PFSK-1 (cell line): ENCODE results near the gene PEX5.

Experiments
- POLR2AphosphoS5 ChIP-seq: IDR thresholded peaks from 2 replicates; pipeline ENCODE4 v1.6.1; 2012; ENCODE audit warnings: low read depth, mild to moderate bottlenecking, control low read depth, low read length, moderate library complexity
- SIN3A ChIP-seq: IDR thresholded peaks from 2 replicates; pipeline ENCODE4 v1.6.1; 2012; ENCODE audit warnings: mild to moderate bottlenecking, low read length, moderate library complexity, borderline replicate concordance; ENCODE audit not compliant: insufficient read depth
- TAF1 ChIP-seq: IDR thresholded peaks from 2 replicates; pipeline ENCODE4 v1.6.1; 2012; ENCODE audit warnings: low read length, control low read depth, borderline replicate concordance; ENCODE audit not compliant: insufficient read depth
- TF ChIP-seq, protein P1 (sequence below), 2 experiments: IDR thresholded peaks; 2 replicates each; pipeline versions ENCODE4 v1.6.1 to v1.8.0; 2011 to 2012; ENCODE audit warnings: low read depth in 2 of 2, low read length in 2 of 2, control low read depth in 1 of 2, inconsistent platforms in 1 of 2, mild to moderate bottlenecking in 1 of 2, moderate library complexity in 1 of 2; ENCODE audit not compliant: insufficient read depth in 1 of 2

DNA sequence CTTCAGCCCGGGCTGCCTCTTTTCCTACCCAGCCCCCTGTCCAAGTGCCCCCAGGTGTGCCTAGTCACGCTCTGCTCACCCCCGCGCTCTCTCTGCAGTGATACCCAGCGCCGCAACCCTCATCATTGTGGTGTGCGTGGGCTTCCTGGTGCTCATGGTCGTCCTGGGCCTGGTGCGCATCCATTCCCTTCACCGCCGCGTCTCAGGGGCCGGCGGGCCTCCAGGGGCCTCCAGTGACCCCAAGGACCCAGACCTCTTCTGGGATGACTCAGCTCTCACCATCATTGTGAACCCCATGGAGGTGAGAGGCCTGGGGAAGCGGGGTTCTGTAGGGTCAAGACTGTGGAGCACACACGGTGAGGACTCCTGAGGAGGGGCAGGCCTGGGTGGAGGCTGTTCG lies 32.1 kb upstream of the PEX5 start:
- no peak for TF ChIP-seq POLR2AphosphoS5
- TF ChIP-seq SIN3A, result no peak
- TF ChIP-seq TAF1, result no peak
- TF ChIP-seq, protein P1, sequence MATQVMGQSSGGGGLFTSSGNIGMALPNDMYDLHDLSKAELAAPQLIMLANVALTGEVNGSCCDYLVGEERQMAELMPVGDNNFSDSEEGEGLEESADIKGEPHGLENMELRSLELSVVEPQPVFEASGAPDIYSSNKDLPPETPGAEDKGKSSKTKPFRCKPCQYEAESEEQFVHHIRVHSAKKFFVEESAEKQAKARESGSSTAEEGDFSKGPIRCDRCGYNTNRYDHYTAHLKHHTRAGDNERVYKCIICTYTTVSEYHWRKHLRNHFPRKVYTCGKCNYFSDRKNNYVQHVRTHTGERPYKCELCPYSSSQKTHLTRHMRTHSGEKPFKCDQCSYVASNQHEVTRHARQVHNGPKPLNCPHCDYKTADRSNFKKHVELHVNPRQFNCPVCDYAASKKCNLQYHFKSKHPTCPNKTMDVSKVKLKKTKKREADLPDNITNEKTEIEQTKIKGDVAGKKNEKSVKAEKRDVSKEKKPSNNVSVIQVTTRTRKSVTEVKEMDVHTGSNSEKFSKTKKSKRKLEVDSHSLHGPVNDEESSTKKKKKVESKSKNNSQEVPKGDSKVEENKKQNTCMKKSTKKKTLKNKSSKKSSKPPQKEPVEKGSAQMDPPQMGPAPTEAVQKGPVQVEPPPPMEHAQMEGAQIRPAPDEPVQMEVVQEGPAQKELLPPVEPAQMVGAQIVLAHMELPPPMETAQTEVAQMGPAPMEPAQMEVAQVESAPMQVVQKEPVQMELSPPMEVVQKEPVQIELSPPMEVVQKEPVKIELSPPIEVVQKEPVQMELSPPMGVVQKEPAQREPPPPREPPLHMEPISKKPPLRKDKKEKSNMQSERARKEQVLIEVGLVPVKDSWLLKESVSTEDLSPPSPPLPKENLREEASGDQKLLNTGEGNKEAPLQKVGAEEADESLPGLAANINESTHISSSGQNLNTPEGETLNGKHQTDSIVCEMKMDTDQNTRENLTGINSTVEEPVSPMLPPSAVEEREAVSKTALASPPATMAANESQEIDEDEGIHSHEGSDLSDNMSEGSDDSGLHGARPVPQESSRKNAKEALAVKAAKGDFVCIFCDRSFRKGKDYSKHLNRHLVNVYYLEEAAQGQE (IDR thresholded peaks at IDR 0.05; ENCODE audit: insufficient read depth in 1 of 2, low read depth in 2 of 2, low read length in 2 of 2), result no peak
